MM.1S (cell line): ENCODE measurements around the gene EFNA2.

Experiments used
- DNase-seq: peaks from one replicate; pipeline ENCODE4 v3.0.0-alpha.2; 2015
- H2AFZ ChIP-seq: fragments of 300-600 bp; sonication (generic); 2 replicates; pipeline ENCODE4 v1.6.0; 2016; ENCODE audit warnings: antibody characterized with exemption, low read length
- H3F3A ChIP-seq: fragments of 300-600 bp; sonication (generic); 2 replicates; pipeline ENCODE4 v1.6.1; 2016; ENCODE audit warnings: mild to moderate bottlenecking, antibody characterized with exemption, low read length, moderate library complexity, mixed read lengths; ENCODE audit not compliant: insufficient read depth
- H3K27ac ChIP-seq: fragments of 300-600 bp; sonication (generic); 2 replicates; pipeline ENCODE4 v1.5.1; 2016; ENCODE audit warnings: mild to moderate bottlenecking, low read length
- H3K27me3 ChIP-seq: fragments of 300-600 bp; sonication (generic); replicated peaks from 2 replicates; pipeline ENCODE4 v1.6.0; 2016; ENCODE audit warnings: low read length; ENCODE audit not compliant: insufficient read depth
- H3K36me3 ChIP-seq: fragments of 300-600 bp; sonication (generic); replicated peaks from 2 replicates; pipeline ENCODE4 v1.6.1; 2016; ENCODE audit warnings: mild to moderate bottlenecking, low read length, mixed read lengths; ENCODE audit not compliant: insufficient read depth
- H3K4me1 ChIP-seq: fragments of 300-600 bp; sonication (generic); 2 replicates; pipeline ENCODE4 v1.6.1; 2016; ENCODE audit warnings: low read length, mixed read lengths
- H3K4me2 ChIP-seq: fragments of 300-600 bp; sonication (generic); 2 replicates; pipeline ENCODE4 v1.6.0; 2016; ENCODE audit warnings: low read depth, low read length
- H3K4me3 ChIP-seq: fragments of 300-600 bp; sonication (generic); 2 replicates; pipeline ENCODE4 v1.5.1; 2016; ENCODE audit warnings: low read length, mixed read lengths
- H3K79me2 ChIP-seq: fragments of 300-600 bp; sonication (generic); 2 replicates; pipeline ENCODE4 v1.6.1; 2016; ENCODE audit warnings: mixed run types, low read length, mixed read lengths
- H3K9ac ChIP-seq: fragments of 300-600 bp; sonication (generic); 2 replicates; pipeline ENCODE4 v1.6.1; 2016; ENCODE audit warnings: low read length, mixed read lengths
- H3K9me2 ChIP-seq: fragments of 300-600 bp; sonication (generic); replicated peaks from 2 replicates; pipeline ENCODE4 v1.6.1; 2016; ENCODE audit warnings: mild to moderate bottlenecking, low read length, mixed read lengths; ENCODE audit not compliant: insufficient read depth
- H3K9me3 ChIP-seq: fragments of 300-600 bp; sonication (generic); replicated peaks from 2 replicates; pipeline ENCODE4 v1.6.1; 2016; ENCODE audit warnings: mild to moderate bottlenecking, low read length, mixed read lengths; ENCODE audit not compliant: insufficient read depth
- H4K20me1 ChIP-seq: fragments of 300-600 bp; sonication (generic); 2 replicates; pipeline ENCODE4 v1.6.1; 2016; ENCODE audit warnings: mild to moderate bottlenecking, low read length, moderate library complexity, mixed read lengths; ENCODE audit not compliant: insufficient read depth
- CTCF ChIP-seq: fragments of 300-600 bp; sonication (generic); IDR thresholded peaks from 2 replicates; pipeline ENCODE4 v1.5.1; 2016; ENCODE audit warnings: antibody characterized with exemption, low read length, mixed read lengths
- EZH2 ChIP-seq: fragments of 300-600 bp; sonication (generic); optimal IDR thresholded peaks from 2 replicates; pipeline ENCODE3; 2017; ENCODE audit warnings: low read depth, mild to moderate bottlenecking, antibody characterized with exemption, low read length, mixed read lengths
- EZH2phosphoT487 ChIP-seq: fragments of 300-600 bp; sonication (generic); IDR thresholded peaks from 2 replicates; pipeline ENCODE4 v1.6.1; 2018; ENCODE audit warnings: antibody characterized with exemption, low read length

EFNA2 gene

GRCh38 chr19:1251330-1252220 is 34.1 kb upstream of the EFNA2 start:
- H3K4me3 ChIP-seq: no peak overlapping the region
- no peak overlapping the region for H3K4me2 ChIP-seq
- DNase-seq: no peak

GRCh38 chr19:1252221-1252820 is 33.4 kb upstream of the EFNA2 start:
- no peak overlapping the region for H3K4me2 ChIP-seq
- H3K4me1 ChIP-seq: peaks cover 8% of the 10 kb centered on the region
- no peak for DNase-seq
- no peaks in the 10 kb centered on the region for H3K27me3 ChIP-seq
- H3K9me3 ChIP-seq: no peaks in the 10 kb centered on the region
- no peaks in the 10 kb centered on the region for H3K9me2 ChIP-seq
- peaks cover 13% of the 10 kb centered on the region for H3F3A ChIP-seq
- TF ChIP-seq EZH2 (no peak), EZH2phosphoT487 (no peak), CTCF (no peak)
- H4K20me1 ChIP-seq: no peaks in the 10 kb centered on the region
- no peak overlapping the region for H3K9ac ChIP-seq
- H3K79me2 ChIP-seq: peaks cover 30% of the 10 kb centered on the region
- no peak overlapping the region for H2AFZ ChIP-seq
- H3K27ac ChIP-seq: no peak overlapping the region
- peaks cover 12% of the 10 kb centered on the region; the same call in 1 of the 2 replicates for H3K36me3 ChIP-seq
- H3K4me3 ChIP-seq: no peak overlapping the region

More at GRCh38 chr19:1251330-1252220, 34.1 kb upstream of the EFNA2 start:
- Histone ChIP-seq H3K9me3 (no peaks in the 10 kb centered on the region), H3K27me3 (no peaks in the 10 kb centered on the region), H3K9ac (no peak overlapping the region), H3K27ac (no peak overlapping the region), H3K79me2 (peaks cover 30% of the 10 kb centered on the region), H2AFZ (no peak overlapping the region), H4K20me1 (no peaks in the 10 kb centered on the region), H3K4me1 (peaks cover 8% of the 10 kb centered on the region), H3F3A (peaks cover 14% of the 10 kb centered on the region), H3K9me2 (no peaks in the 10 kb centered on the region), H3K36me3 (peaks cover 12% of the 10 kb centered on the region; the same call in 1 of the 2 replicates)
- TF ChIP-seq EZH2phosphoT487 (no peak), CTCF (no peak), EZH2 (no peak)

- Histone ChIP-seq H3K4me1 (peaks cover 1% of the 10 kb centered on the region), H2AFZ (no peak overlapping the region), H3K27ac (no peak overlapping the region), H3K4me2 (no peak overlapping the region), H3K36me3 (peaks cover 12% of the 10 kb centered on the region; the same call in 1 of the 2 replicates), H3F3A (peaks cover 7% of the 10 kb centered on the region; the same call in 1 of the 2 replicates), H3K9ac (no peak overlapping the region), H4K20me1 (no peaks in the 10 kb centered on the region), H3K79me2 (peaks cover 30% of the 10 kb centered on the region), H3K4me3 (no peak overlapping the region), H3K9me2 (no peaks in the 10 kb centered on the region), H3K9me3 (no peaks in the 10 kb centered on the region), H3K27me3 (no peaks in the 10 kb centered on the region)
- TF ChIP-seq EZH2phosphoT487 (no peak), CTCF (no peak), EZH2 (no peak)
- no peak for DNase-seq
These were observed 32.7 kb upstream of the EFNA2 start for GRCh38 chr19:1252821-1253513.
